ENCODE measurements around the gene HSPB8.

HSPB8 gene, protein sequence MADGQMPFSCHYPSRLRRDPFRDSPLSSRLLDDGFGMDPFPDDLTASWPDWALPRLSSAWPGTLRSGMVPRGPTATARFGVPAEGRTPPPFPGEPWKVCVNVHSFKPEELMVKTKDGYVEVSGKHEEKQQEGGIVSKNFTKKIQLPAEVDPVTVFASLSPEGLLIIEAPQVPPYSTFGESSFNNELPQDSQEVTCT

DNA sequence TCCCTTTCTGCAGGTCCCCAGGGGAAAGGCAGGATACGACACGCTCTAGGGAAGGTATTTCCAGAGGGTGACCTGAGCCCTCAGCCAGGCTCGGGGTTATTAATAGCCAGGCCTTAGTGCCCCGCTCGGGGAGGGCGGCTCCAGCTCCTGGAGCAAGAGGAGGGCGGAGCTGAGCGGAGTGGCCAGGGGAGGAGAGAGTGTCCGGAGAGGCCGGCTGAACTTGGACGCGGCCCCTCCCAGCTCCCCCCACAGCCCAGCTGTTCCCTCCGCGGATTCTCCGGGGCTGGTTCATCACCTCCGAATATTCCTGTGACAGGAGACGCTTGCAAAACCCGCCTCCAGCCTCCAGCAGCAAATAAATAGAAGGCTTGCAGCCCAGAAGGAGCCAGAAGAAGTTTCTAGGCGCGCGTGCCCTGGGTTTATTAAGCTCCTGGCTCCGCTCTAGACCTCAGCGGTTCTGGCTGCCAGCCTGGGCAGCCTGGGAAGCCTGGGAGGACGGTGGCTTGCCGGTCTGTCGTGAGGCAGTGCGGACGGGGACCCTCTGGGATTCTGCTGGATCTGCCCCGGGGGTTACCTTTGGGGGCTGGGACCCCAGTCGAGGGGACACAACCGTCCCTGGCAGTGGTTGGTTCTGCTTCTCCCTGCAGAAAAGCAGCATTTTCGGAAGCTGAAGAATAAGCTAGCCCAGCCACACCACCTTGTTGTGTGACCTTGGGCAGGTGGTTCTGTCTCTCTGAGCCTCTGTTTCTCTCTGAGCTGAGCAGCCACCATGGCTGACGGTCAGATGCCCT lies at the start of gene HSPB8:
TSS of gene HSPB8 (plus strand) at position 388 of the 791 bp plus-strand sequence. CDS start at position 770, 382 bp downstream.
- Histone ChIP-seq H3K36me3 (replicated peaks) (no peaks in the 10 kb centered on the region), H3K27me3 (replicated peaks) (no peaks in the 10 kb centered on the region), H3K27ac (peak within 1 kb of the TSS; percentile 79), H3K4me3 (ENCODE audit: low read depth, low read length) (peak within 1 kb of the TSS; percentile 52)
- in situ Hi-C loops (cut with HindIII; ENCODE audit: low pct_ligation_motif_present, low sequenced_read_pairs): no loop called here
- peak; percentile 84 for DNase-seq
- TF ChIP-seq, protein P1, sequence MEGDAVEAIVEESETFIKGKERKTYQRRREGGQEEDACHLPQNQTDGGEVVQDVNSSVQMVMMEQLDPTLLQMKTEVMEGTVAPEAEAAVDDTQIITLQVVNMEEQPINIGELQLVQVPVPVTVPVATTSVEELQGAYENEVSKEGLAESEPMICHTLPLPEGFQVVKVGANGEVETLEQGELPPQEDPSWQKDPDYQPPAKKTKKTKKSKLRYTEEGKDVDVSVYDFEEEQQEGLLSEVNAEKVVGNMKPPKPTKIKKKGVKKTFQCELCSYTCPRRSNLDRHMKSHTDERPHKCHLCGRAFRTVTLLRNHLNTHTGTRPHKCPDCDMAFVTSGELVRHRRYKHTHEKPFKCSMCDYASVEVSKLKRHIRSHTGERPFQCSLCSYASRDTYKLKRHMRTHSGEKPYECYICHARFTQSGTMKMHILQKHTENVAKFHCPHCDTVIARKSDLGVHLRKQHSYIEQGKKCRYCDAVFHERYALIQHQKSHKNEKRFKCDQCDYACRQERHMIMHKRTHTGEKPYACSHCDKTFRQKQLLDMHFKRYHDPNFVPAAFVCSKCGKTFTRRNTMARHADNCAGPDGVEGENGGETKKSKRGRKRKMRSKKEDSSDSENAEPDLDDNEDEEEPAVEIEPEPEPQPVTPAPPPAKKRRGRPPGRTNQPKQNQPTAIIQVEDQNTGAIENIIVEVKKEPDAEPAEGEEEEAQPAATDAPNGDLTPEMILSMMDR (IDR thresholded peaks at IDR 0.05; ENCODE audit: low read depth, low read length, missing control alignments): no peak

DNA sequence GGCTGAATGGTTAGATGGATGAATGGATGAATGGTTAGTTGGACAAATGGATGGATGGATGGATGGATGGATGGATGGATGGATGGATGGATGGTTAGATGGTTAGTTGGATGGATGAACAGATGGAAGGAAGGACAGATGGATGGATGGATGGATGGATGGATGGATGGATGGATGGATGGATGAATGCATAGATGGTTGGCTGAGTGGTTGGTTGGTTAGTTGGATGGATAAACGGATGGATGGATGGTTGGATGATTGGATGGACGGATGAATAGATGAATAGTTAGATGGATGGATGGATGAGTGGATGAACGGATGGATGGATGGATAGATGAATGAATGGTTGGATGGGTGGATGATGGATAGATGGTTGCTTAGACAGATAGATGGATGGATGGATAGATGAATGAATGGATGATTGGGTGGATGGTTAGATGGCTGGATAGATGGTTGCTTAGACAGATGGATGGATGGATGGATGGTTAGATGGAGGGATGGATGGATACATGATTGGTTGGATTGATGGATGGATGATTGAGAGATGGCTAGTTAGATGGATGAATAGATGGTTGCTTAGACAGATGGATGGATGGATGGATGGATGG lies 48.8 kb upstream of the HSPB8 start:
- TF ChIP-seq, protein P1 (IDR thresholded peaks at IDR 0.05; ENCODE audit: low read depth, low read length, missing control alignments): no peak
- H3K4me3 ChIP-seq (ENCODE audit: low read depth, low read length): no peak overlapping the region
- in situ Hi-C loops (cut with HindIII; ENCODE audit: low pct_ligation_motif_present, low sequenced_read_pairs): no loop called here
- DNase-seq: no peak
- H3K27ac ChIP-seq: no peak overlapping the region
- no peaks in the 10 kb centered on the region for H3K36me3 ChIP-seq (replicated peaks)
- H3K27me3 ChIP-seq (replicated peaks): no peaks in the 10 kb centered on the region

- no peak for DNase-seq
- no peaks in the 10 kb centered on the region for H3K27me3 ChIP-seq (replicated peaks)
- in situ Hi-C loops (cut with HindIII; ENCODE audit: low pct_ligation_motif_present, low sequenced_read_pairs): no loop called here
- H3K36me3 ChIP-seq (replicated peaks): no peaks in the 10 kb centered on the region
- no peak overlapping the region for H3K4me3 ChIP-seq (ENCODE audit: low read depth, low read length)
- no peak overlapping the region for H3K27ac ChIP-seq
- TF ChIP-seq, protein P1 (IDR thresholded peaks at IDR 0.05; ENCODE audit: low read depth, low read length, missing control alignments): no peak
Observed at GRCh38 chr12:119130523-119130922, 48.2 kb upstream of the HSPB8 start.

DNA sequence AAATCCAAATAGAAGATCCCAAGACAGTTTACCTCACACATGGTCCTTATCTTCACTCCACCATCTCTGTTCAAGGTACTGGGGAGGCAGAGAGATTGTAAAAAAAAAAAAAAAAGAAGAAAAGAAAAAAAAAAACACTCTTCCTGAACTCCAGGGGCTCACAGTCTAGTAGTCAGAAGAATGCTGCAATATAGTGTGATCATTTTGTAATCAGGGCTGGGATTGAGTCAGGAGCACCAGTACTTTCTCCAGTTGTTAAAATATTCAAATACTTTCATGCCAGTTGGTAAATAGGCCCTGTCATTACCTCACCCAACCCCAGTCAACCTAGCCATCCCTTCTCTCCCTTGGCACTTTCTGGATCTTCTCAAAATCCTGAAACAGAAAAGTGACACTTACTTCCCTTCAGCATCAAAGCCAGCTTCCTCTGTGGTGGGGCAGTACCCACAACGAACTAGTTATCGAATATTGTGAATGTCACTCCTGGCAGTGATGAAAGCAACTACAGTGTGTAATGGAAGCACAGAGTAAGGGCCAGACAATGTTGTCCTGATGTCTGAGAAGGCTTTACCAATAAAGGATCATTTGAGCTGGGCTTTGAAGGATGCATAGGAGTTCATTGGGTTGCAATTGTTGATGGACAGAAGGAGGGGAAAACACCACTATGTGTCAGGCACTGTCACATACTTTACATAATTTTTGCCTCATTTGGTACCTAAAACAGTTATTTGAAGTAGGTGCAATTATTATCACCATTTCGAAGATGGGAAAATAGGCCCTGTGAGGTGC lies 44.3 kb upstream of the HSPB8 start:
- Histone ChIP-seq H3K27ac (no peak overlapping the region), H3K27me3 (replicated peaks) (no peaks in the 10 kb centered on the region), H3K36me3 (replicated peaks) (no peaks in the 10 kb centered on the region), H3K4me3 (ENCODE audit: low read depth, low read length) (no peak overlapping the region)
- no peak for DNase-seq
- in situ Hi-C loops (cut with HindIII; ENCODE audit: low pct_ligation_motif_present, low sequenced_read_pairs): no loop called here
- TF ChIP-seq, protein P1 (IDR thresholded peaks at IDR 0.05; ENCODE audit: low read depth, low read length, missing control alignments): no peak

DNA sequence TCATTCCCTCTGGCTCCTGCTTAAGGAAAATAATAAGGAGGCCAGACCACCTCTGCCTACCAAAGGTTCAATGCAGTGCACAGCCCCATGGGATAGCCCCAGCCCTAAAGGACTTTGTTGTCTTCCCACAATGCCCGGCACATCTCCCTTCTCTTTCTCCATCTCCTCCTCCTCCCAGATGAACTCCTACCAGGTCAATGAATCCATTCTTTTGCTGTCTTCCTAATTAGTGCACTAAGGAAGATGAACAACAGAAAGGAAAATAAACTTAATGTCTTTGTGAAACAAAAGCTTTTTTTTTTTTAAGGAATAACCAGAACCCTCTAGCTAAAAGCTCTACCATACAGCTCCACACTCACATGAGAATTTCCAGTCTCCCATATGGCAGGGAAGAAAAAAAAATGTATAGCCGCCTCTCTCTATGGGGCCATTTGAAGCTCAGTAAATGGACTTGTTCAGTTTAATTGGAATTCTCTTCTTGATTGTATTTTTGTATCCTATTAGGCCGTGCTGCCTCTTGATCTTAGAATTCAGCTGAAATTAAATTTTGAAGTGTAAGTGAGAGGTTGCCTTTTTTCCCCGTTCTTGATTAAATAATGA lies 41.8 kb upstream of the HSPB8 start:
- Histone ChIP-seq H3K27ac (no peak overlapping the region), H3K27me3 (replicated peaks) (no peaks in the 10 kb centered on the region), H3K36me3 (replicated peaks) (no peaks in the 10 kb centered on the region), H3K4me3 (ENCODE audit: low read depth, low read length) (no peak overlapping the region)
- in situ Hi-C loops (cut with HindIII; ENCODE audit: low pct_ligation_motif_present, low sequenced_read_pairs): no loop called here
- TF ChIP-seq, protein P1 (IDR thresholded peaks at IDR 0.05; ENCODE audit: low read depth, low read length, missing control alignments): no peak
- no peak for DNase-seq

All from brain microvascular endothelial cell (primary cell).